Naive thymus-derived CD4-positive, alpha-beta T cell (primary cell): ENCODE measurements around the gene ANKRD26. TPM values are rescaled to one million over a fixed set of nuclear protein-coding genes. Genes with fewer than 3 reads are reported as not detected.
A peak's percentile ranks its signal among the peaks of the same experiment; 100 is the strongest.
"Not testable (repeated sequence)": the region's sequence is repeated elsewhere in the genome, so short reads cannot be mapped to it uniquely, and the experiment has no call there.

Experiments
- ATAC-seq: fragments of 150-1000 bp; cut with Tn5 transposase; 2 replicates; pipeline ENCODE4 v1.10.0; 2021; ENCODE audit warnings: mild to moderate bottlenecking, moderate library complexity
- CTCF ChIA-PET: fragments of 350-600 bp; sonication (Branson Sonifier 250); formaldehyde crosslinking; loops from one replicate; lab custom pipeline; 2021; ENCODE audit warnings: antibody characterized with exemption; lab: Charles Lee
- POLR2A ChIA-PET: fragments of 350-600 bp; sonication (Branson Sonifier 250); formaldehyde crosslinking; loops from one replicate; lab custom pipeline; 2021; ENCODE audit warnings: antibody characterized with exemption, inconsistent platforms; lab: Charles Lee
- DNase-seq, 9 donors: peaks; one replicate each; pipeline versions ENCODE4 v3.0.0 to v3.0.0-alpha.2; 2020 to 2022; ENCODE audit warnings: mixed read lengths in 1 of 9
- H3K27ac ChIP-seq: one replicate; pipeline ENCODE4 v1.7.0; 2013; ENCODE audit warnings: mild to moderate bottlenecking, low read depth, low read length, moderate library complexity
- H3K27me3 ChIP-seq, 2 donors: one replicate each; pipeline ENCODE4 v1.7.0; 2013; ENCODE audit warnings: low read length in 2 of 2, mild to moderate bottlenecking in 2 of 2, moderate library complexity in 2 of 2; ENCODE audit not compliant: control insufficient read depth in 2 of 2, insufficient read depth in 2 of 2
- H3K36me3 ChIP-seq, 3 experiments: 1 replicate in 2 of 3; 2 replicates in 1 of 3; pipeline ENCODE4 v1.7.0; 2013; ENCODE audit warnings: low read length in 3 of 3, mild to moderate bottlenecking in 3 of 3, moderate library complexity in 1 of 3; ENCODE audit not compliant: insufficient read depth in 3 of 3, control insufficient read depth in 2 of 3
- H3K4me1 ChIP-seq, 2 donors: one replicate each; pipeline ENCODE4 v1.7.0; 2013; ENCODE audit warnings: low read length in 2 of 2, mild to moderate bottlenecking in 2 of 2, moderate library complexity in 1 of 2; ENCODE audit not compliant: control insufficient read depth in 2 of 2, insufficient read depth in 2 of 2
- H3K4me3 ChIP-seq: 2 replicates; pipeline ENCODE4 v1.7.0; 2013; ENCODE audit warnings: mild to moderate bottlenecking, low read length
- H3K9me3 ChIP-seq, 3 experiments: 1 replicate in 2 of 3; 2 replicates in 1 of 3; pipeline ENCODE4 v1.7.0; 2013; ENCODE audit warnings: low read length in 3 of 3; ENCODE audit not compliant: control insufficient read depth in 2 of 3
- H3K27ac Mint-ChIP-seq, 9 donors: one replicate each; pipeline ENCODE4 v1.8.0; 2020 to 2022; ENCODE audit warnings: mixed read lengths in 9 of 9, mild to moderate bottlenecking in 8 of 9, moderate library complexity in 5 of 9, inconsistent platforms in 2 of 9
- H3K27me3 Mint-ChIP-seq, 5 donors: one replicate each; pipeline ENCODE4 v1.8.0; 2021 to 2022; ENCODE audit warnings: mixed read lengths in 5 of 5, mild to moderate bottlenecking in 1 of 5
- H3K36me3 Mint-ChIP-seq, 5 donors: one replicate each; pipeline ENCODE4 v1.8.0; 2020 to 2022; ENCODE audit warnings: mixed read lengths in 5 of 5, mild to moderate bottlenecking in 3 of 5, inconsistent platforms in 1 of 5
- H3K4me1 Mint-ChIP-seq, 7 donors: one replicate each; pipeline ENCODE4 v1.8.0; 2020 to 2022; ENCODE audit warnings: mixed read lengths in 7 of 7, mild to moderate bottlenecking in 3 of 7, inconsistent platforms in 1 of 7
- H3K4me3 Mint-ChIP-seq, 10 donors: one replicate each; pipeline ENCODE4 v1.8.0; 2020 to 2022; ENCODE audit warnings: mild to moderate bottlenecking in 10 of 10, mixed read lengths in 10 of 10, moderate library complexity in 6 of 10, inconsistent platforms in 2 of 10
- H3K9me3 Mint-ChIP-seq, 11 donors: one replicate each; pipeline ENCODE4 v1.8.0; 2020 to 2022; ENCODE audit warnings: mixed read lengths in 11 of 11, mild to moderate bottlenecking in 4 of 11, inconsistent platforms in 1 of 11, moderate library complexity in 1 of 11
- intact Hi-C, 2 donors: fragments of 100-400 bp; cut with micrococcal nuclease; formaldehyde crosslinking; loops; one replicate each; pipeline ENCODE4 v1.15.1; 2023
- polyA plus RNA-seq, 2 donors: library from polyadenylated mRNA; unstranded; fragments of 300-500 nt; fragmentation: Illumina TruSeq; gene quantifications; one replicate each; pipeline ENCODE4 v1.2.3, GENCODE V29; 2021
- total RNA-seq, 6 experiments: library from RNA in 5 of 6; stranded (reverse) in 5 of 6; gene quantifications; 1 replicate in 5 of 6; 2 replicates in 1 of 6; pipeline ENCODE4 v1.2.3 and lab custom pipeline; 2021 to 2026

The ANKRD26 gene
- total and polyA plus RNA-seq, 7 experiments from 2014 or later = 2.9 to 14.2 (median 7.3) TPM

GRCh38 chr10:27072436-27073114 lies 27.7 kb downstream of the ANKRD26 start:
- H3K27ac Mint-ChIP-seq = peak overlapping the region in 1 of 9 donors; percentile 16
- CTCF ChIA-PET = interaction anchor here (0.7 kb wide), 1 partner anchor 830 kb away, joined by 3 read pairs; no protein-coding TSS in a partner anchor

GRCh38 chr10:27068217-27068891 lies 31.9 kb downstream of the ANKRD26 start:
- Histone ChIP-seq H3K4me1 (no peaks in the 10 kb centered on the region), H3K4me3 (no peak overlapping the region), H3K9me3 (no peaks in the 10 kb centered on the region), H3K27ac (no peak overlapping the region), H3K36me3 (peaks cover 0 to 27% (median 0%) of the 10 kb centered on the region in 3 experiments), H3K27me3 (no peaks in the 10 kb centered on the region)
- Mint-ChIP-seq H3K4me1 (peaks cover 0 to 5% (median 0%) of the 10 kb centered on the region in 7 donors), H3K4me3 (no peak overlapping the region), H3K27me3 (no peaks in the 10 kb centered on the region), H3K9me3 (no peaks in the 10 kb centered on the region), H3K36me3 (peaks cover 19 to 59% (median 47%) of the 10 kb centered on the region in 5 donors), H3K27ac (no peak overlapping the region)
- CTCF ChIA-PET = interaction anchor here (0.6 kb wide), 1 partner anchor 13 kb away, joined by 7 read pairs; no protein-coding TSS in a partner anchor
- DNase-seq (no peak), ATAC-seq (no peak)
- intact Hi-C loops = no loop called here
- POLR2A ChIA-PET = no interaction called here

More at GRCh38 chr10:27072436-27073114, 27.7 kb downstream of the ANKRD26 start:
- peaks cover 0 to 34% (median 0%) of the 10 kb centered on the region in 3 experiments for H3K36me3 ChIP-seq
- POLR2A ChIA-PET = no interaction called here
- H3K27ac ChIP-seq = no peak overlapping the region
- peaks cover 0 to 29% (median 3%) of the 10 kb centered on the region in 11 donors for H3K9me3 Mint-ChIP-seq
- H3K36me3 Mint-ChIP-seq = peaks cover 32 to 76% (median 66%) of the 10 kb centered on the region in 5 donors
- H3K27me3 Mint-ChIP-seq = no peaks in the 10 kb centered on the region
- H3K27me3 ChIP-seq = no peaks in the 10 kb centered on the region
- H3K9me3 ChIP-seq = no peaks in the 10 kb centered on the region
- peaks cover 0 to 19% (median 15%) of the 10 kb centered on the region in 7 donors for H3K4me1 Mint-ChIP-seq
- H3K4me3 ChIP-seq = no peak overlapping the region
- H3K4me3 Mint-ChIP-seq = no peak overlapping the region
- ATAC-seq (no peak), DNase-seq (no peak)
- intact Hi-C loops = no loop called here
- no peaks in the 10 kb centered on the region for H3K4me1 ChIP-seq

- peaks cover 28 to 62% (median 51%) of the 10 kb centered on the region in 5 donors for H3K36me3 Mint-ChIP-seq
- Histone ChIP-seq H3K27ac (no peak overlapping the region), H3K4me3 (no peak overlapping the region), H3K4me1 (no peaks in the 10 kb centered on the region), H3K27me3 (no peaks in the 10 kb centered on the region), H3K9me3 (no peaks in the 10 kb centered on the region), H3K36me3 (peaks cover 0 to 25% (median 4%) of the 10 kb centered on the region in 3 experiments)
- no peaks in the 10 kb centered on the region for H3K9me3 Mint-ChIP-seq
- no peak overlapping the region for H3K4me3 Mint-ChIP-seq
- H3K27me3 Mint-ChIP-seq = no peaks in the 10 kb centered on the region
- ChIA-PET CTCF (no interaction called here), POLR2A (no interaction called here)
- peak overlapping the region in 1 of 9 donors; percentile 56 for H3K27ac Mint-ChIP-seq
- DNase-seq = no peak
- intact Hi-C loops = no loop called here
- H3K4me1 Mint-ChIP-seq = peaks cover 0 to 5% (median 0%) of the 10 kb centered on the region in 7 donors
- no peak for ATAC-seq
Measured at GRCh38 chr10:27065084-27065483, 35.2 kb downstream of the ANKRD26 start.

- H3K27ac Mint-ChIP-seq = no peak overlapping the region
- intact Hi-C loops = no loop called here
- Histone ChIP-seq H3K9me3 (no peaks in the 10 kb centered on the region), H3K36me3 (peaks cover 0 to 7% (median 0%) of the 10 kb centered on the region in 3 experiments), H3K4me1 (no peaks in the 10 kb centered on the region), H3K27me3 (no peaks in the 10 kb centered on the region), H3K27ac (no peak overlapping the region), H3K4me3 (no peak overlapping the region)
- no peak for DNase-seq
- no peak for ATAC-seq
- ChIA-PET CTCF (no interaction called here), POLR2A (no interaction called here)
- no peak overlapping the region for H3K4me3 Mint-ChIP-seq
- H3K9me3 Mint-ChIP-seq = no peaks in the 10 kb centered on the region
- no peaks in the 10 kb centered on the region for H3K4me1 Mint-ChIP-seq
- peaks cover 4 to 18% (median 8%) of the 10 kb centered on the region in 5 donors for H3K36me3 Mint-ChIP-seq
- H3K27me3 Mint-ChIP-seq = no peaks in the 10 kb centered on the region
Measured at GRCh38 chr10:27052656-27053055, 47.6 kb downstream of the ANKRD26 start.

GRCh38 chr10:27045247-27045646 lies 55.0 kb downstream of the ANKRD26 start:
- H3K27me3 ChIP-seq, H3K27me3 Mint-ChIP-seq, H3K4me1 Mint-ChIP-seq, H3K27ac Mint-ChIP-seq, H3K4me3 ChIP-seq, H3K27ac ChIP-seq, intact Hi-C loops, H3K4me3 Mint-ChIP-seq, H3K4me1 ChIP-seq, H3K9me3 ChIP-seq, DNase-seq, ATAC-seq, H3K9me3 Mint-ChIP-seq, H3K36me3 ChIP-seq: not testable (repeated sequence)
- ChIA-PET CTCF (interaction anchor here (0.6 to 0.7 kb wide), 2 partner anchors 13 to 35 kb away, joined by 3 read pairs; no protein-coding TSS in a partner anchor), POLR2A (interaction anchor here (0.6 kb wide), 1 partner anchor 30 kb away, joined by 4 read pairs; no protein-coding TSS in a partner anchor)
- H3K36me3 Mint-ChIP-seq = peaks cover 14 to 32% (median 29%) of the 10 kb centered on the region in 5 donors

- Histone ChIP-seq H3K4me1 (no peaks in the 10 kb centered on the region), H3K27ac (no peak overlapping the region), H3K36me3 (no peaks in the 10 kb centered on the region), H3K27me3 (no peaks in the 10 kb centered on the region), H3K9me3 (no peaks in the 10 kb centered on the region), H3K4me3 (no peak overlapping the region)
- H3K4me1 Mint-ChIP-seq = peaks cover 0 to 5% (median 0%) of the 10 kb centered on the region in 7 donors
- no peaks in the 10 kb centered on the region for H3K27me3 Mint-ChIP-seq
- DNase-seq (no peak), ATAC-seq (no peak)
- peak overlapping the region in 1 of 9 donors; percentile 15 for H3K27ac Mint-ChIP-seq
- H3K9me3 Mint-ChIP-seq = no peaks in the 10 kb centered on the region
- H3K36me3 Mint-ChIP-seq = peaks cover 20 to 49% (median 37%) of the 10 kb centered on the region in 5 donors
- CTCF ChIA-PET = no interaction called here
- POLR2A ChIA-PET = no interaction called here
- H3K4me3 Mint-ChIP-seq = no peak overlapping the region
- intact Hi-C loops = no loop called here
Measured at GRCh38 chr10:27041196-27041595, 59.1 kb downstream of the ANKRD26 start.
